ENCODE results near the gene CADM1.

DNA sequence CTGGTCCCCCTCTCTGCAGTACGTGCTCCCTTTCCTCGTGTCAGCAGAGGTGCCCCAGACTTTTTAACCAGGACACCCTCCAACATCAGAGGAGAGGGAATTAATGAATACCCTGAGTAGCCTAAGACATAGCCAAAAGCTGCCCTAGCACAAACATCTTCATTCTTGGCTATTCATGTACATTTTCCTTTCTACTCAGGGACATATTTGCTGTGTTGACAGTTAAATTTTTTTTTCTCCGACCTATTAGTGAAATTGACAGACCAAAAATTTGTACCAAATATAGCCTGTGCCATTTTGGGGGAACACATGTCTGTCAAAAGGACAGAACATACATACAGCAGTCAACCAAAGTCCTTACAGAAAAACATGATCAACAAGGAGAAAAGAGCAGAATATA is 33.3 kb downstream of the CADM1 start:
- TF ChIP-seq POLR2AphosphoS5 (IDR thresholded peaks at IDR 0.05; ENCODE audit: low read depth, low read length) (no peak), SIN3A (IDR thresholded peaks at IDR 0.05; ENCODE audit: borderline replicate concordance, insufficient read depth, low read length) (no peak), TAF1 (IDR thresholded peaks at IDR 0.05; ENCODE audit: borderline replicate concordance, insufficient read depth, low read length) (no peak)
- TF ChIP-seq, protein P1, sequence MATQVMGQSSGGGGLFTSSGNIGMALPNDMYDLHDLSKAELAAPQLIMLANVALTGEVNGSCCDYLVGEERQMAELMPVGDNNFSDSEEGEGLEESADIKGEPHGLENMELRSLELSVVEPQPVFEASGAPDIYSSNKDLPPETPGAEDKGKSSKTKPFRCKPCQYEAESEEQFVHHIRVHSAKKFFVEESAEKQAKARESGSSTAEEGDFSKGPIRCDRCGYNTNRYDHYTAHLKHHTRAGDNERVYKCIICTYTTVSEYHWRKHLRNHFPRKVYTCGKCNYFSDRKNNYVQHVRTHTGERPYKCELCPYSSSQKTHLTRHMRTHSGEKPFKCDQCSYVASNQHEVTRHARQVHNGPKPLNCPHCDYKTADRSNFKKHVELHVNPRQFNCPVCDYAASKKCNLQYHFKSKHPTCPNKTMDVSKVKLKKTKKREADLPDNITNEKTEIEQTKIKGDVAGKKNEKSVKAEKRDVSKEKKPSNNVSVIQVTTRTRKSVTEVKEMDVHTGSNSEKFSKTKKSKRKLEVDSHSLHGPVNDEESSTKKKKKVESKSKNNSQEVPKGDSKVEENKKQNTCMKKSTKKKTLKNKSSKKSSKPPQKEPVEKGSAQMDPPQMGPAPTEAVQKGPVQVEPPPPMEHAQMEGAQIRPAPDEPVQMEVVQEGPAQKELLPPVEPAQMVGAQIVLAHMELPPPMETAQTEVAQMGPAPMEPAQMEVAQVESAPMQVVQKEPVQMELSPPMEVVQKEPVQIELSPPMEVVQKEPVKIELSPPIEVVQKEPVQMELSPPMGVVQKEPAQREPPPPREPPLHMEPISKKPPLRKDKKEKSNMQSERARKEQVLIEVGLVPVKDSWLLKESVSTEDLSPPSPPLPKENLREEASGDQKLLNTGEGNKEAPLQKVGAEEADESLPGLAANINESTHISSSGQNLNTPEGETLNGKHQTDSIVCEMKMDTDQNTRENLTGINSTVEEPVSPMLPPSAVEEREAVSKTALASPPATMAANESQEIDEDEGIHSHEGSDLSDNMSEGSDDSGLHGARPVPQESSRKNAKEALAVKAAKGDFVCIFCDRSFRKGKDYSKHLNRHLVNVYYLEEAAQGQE (IDR thresholded peaks at IDR 0.05; ENCODE audit: insufficient read depth in 1 of 2, low read depth in 2 of 2, low read length in 2 of 2) = no peak

Data from PFSK-1 (cell line).